GM12878 (cell line): ENCODE data around the gene TACC3. TPM values are rescaled to one million over a fixed set of nuclear protein-coding genes. Genes with fewer than 3 reads are reported as not detected.

ENCODE experiments used
- BRCA1 ChIP-seq: IDR thresholded peaks from 2 replicates; pipeline ENCODE4 v1.6.1; 2011; ENCODE audit warnings: low read depth, low read length, improper control_type of control experiment
- EZH2 ChIP-seq: IDR thresholded peaks from 2 replicates; pipeline ENCODE4 v1.6.1; 2012; ENCODE audit warnings: low read depth, mild to moderate bottlenecking, control low read depth, inconsistent platforms, low read length, borderline replicate concordance; ENCODE audit not compliant: control insufficient read depth
- HDGF ChIP-seq: fragments of 450-650 bp; IDR thresholded peaks from 2 replicates; pipeline ENCODE4 v1.6.1; 2016; ENCODE audit warnings: antibody characterized with exemption
- JUND ChIP-seq: IDR thresholded peaks from 2 replicates; pipeline ENCODE4 v1.6.1; 2012; ENCODE audit warnings: low read depth, mild to moderate bottlenecking, low read length, improper control_type of control experiment, moderate library complexity
- MTA3 ChIP-seq: IDR thresholded peaks from 2 replicates; pipeline ENCODE4 v1.6.1; 2012; ENCODE audit warnings: low read length, inconsistent platforms, borderline replicate concordance
- MYB ChIP-seq: fragments of 150-350 bp; IDR thresholded peaks from 2 replicates; pipeline ENCODE4 v1.6.1; 2014; ENCODE audit warnings: mild to moderate bottlenecking, low read depth, low read length, borderline replicate concordance
- MYC ChIP-seq: IDR thresholded peaks from 2 replicates; pipeline ENCODE4 v1.6.1; 2011; ENCODE audit warnings: mild to moderate bottlenecking, low read length, moderate library complexity, inconsistent platforms; ENCODE audit not compliant: insufficient read depth, insufficient replicate concordance, insufficient read length, severe bottlenecking
- NFYB ChIP-seq: IDR thresholded peaks from 2 replicates; pipeline ENCODE4 v1.6.1; 2011; ENCODE audit warnings: low read depth, mild to moderate bottlenecking, low read length, improper control_type of control experiment, moderate library complexity; ENCODE audit not compliant: insufficient read depth
- polyA plus RNA-seq, 11 experiments: library from polyadenylated mRNA; depleted of rRNA in 4 of 11; unstranded in 6 of 11; stranded (reverse) in 5 of 11; fragments of >200 nt; fragmentation: Nextera tagmentation in 4 of 11; fragmentation: Illumina TruSeq in 1 of 11; extraction: Ambion mirVana in 4 of 11; extraction: Trizol in 1 of 11; gene quantifications; 1 replicate in 1 of 11; 2 replicates in 10 of 11; pipeline versions ENCODE4 v1.2.1 to v1.2.3, GENCODE V29; 2011 to 2016; ENCODE audit warnings: inconsistent platforms in 2 of 11, missing spikeins in 2 of 11, low read depth in 1 of 11
- total RNA-seq, 4 experiments: library from RNA; depleted of rRNA in 3 of 4; stranded (reverse); fragments of >200 nt in 3 of 4; fragmentation: Illumina TruSeq in 1 of 4; extraction: Trizol in 1 of 4; gene quantifications; 2 replicates each; pipeline versions ENCODE4 v1.2.1 to v1.2.3, GENCODE V29; 2013 to 2021
- TF ChIP-seq, protein P1 (sequence below): fragments of 450-650 bp; IDR thresholded peaks from 2 replicates; pipeline ENCODE4 v1.6.1; 2018; ENCODE audit warnings: mild to moderate bottlenecking, low read depth, moderate library complexity; ENCODE audit not compliant: partially characterized antibody
- TF ChIP-seq, protein P2 (sequence below): IDR thresholded peaks from 2 replicates; pipeline ENCODE4 v1.6.1; 2012; ENCODE audit warnings: low read depth, low read length, improper control_type of control experiment
- TF ChIP-seq, protein P3 (sequence below): IDR thresholded peaks from 2 replicates; pipeline ENCODE4 v1.6.1; 2011; ENCODE audit warnings: low read depth, mild to moderate bottlenecking, low read length, moderate library complexity, borderline replicate concordance; ENCODE audit errors: extremely low read depth
- TF ChIP-seq, protein P4 (sequence below): fragments of 450-650 bp; conservative IDR thresholded peaks from 2 replicates; pipeline ENCODE4 v1.6.1; 2017; ENCODE audit warnings: mild to moderate bottlenecking, moderate library complexity
- TF ChIP-seq, protein P5 (sequence below): fragments of 450-650 bp; IDR thresholded peaks from 2 replicates; pipeline ENCODE4 v1.6.1; 2017; ENCODE audit warnings: low read depth, mild to moderate bottlenecking, moderate library complexity
- TF ChIP-seq, protein P6 (sequence below): IDR thresholded peaks from 2 replicates; pipeline ENCODE4 v1.6.1; 2012; ENCODE audit warnings: improper control_type of control experiment, low read depth, low read length; ENCODE audit not compliant: insufficient replicate concordance

The TACC3 gene
- total and polyA plus RNA-seq, 10 of the 15 experiments (the other 5 are each of a cell fraction or from before 2014, with no cell fraction given): 2.8 to 121 (median 73.3) TPM

DNA sequence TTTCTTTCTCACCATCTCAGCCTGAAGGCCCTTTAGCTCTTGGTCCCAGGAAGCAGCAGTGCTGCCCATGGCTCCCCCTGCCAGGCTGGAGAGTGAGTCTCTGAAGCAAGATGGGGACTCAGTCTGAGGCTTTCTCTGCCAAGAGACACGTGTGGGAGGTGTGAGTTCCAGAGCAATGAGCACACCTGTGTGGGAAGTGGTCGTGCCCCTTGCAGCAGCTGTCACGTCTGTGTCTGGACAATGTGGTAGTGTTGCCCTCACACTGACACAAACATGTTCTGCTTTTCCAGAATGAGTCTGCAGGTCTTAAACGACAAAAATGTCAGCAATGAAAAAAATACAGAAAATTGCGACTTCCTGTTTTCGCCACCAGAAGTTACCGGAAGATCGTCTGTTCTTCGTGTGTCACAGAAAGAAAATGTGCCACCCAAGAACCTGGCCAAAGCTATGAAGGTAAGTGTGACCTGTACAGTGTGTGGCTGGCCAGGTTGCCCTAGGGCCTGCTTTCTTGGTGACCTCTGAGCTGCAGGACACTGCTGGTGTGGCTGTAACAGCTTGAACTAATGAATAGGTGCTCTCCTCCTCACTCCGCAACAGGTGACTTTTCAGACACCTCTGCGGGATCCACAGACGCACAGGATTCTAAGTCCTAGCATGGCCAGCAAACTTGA lies 1.9 kb downstream of the TACC3 start (continued):
- TF ChIP-seq, protein P1, sequence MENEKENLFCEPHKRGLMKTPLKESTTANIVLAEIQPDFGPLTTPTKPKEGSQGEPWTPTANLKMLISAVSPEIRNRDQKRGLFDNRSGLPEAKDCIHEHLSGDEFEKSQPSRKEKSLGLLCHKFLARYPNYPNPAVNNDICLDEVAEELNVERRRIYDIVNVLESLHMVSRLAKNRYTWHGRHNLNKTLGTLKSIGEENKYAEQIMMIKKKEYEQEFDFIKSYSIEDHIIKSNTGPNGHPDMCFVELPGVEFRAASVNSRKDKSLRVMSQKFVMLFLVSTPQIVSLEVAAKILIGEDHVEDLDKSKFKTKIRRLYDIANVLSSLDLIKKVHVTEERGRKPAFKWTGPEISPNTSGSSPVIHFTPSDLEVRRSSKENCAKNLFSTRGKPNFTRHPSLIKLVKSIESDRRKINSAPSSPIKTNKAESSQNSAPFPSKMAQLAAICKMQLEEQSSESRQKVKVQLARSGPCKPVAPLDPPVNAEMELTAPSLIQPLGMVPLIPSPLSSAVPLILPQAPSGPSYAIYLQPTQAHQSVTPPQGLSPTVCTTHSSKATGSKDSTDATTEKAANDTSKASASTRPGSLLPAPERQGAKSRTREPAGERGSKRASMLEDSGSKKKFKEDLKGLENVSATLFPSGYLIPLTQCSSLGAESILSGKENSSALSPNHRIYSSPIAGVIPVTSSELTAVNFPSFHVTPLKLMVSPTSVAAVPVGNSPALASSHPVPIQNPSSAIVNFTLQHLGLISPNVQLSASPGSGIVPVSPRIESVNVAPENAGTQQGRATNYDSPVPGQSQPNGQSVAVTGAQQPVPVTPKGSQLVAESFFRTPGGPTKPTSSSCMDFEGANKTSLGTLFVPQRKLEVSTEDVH: no peak
- TF ChIP-seq, protein P2, sequence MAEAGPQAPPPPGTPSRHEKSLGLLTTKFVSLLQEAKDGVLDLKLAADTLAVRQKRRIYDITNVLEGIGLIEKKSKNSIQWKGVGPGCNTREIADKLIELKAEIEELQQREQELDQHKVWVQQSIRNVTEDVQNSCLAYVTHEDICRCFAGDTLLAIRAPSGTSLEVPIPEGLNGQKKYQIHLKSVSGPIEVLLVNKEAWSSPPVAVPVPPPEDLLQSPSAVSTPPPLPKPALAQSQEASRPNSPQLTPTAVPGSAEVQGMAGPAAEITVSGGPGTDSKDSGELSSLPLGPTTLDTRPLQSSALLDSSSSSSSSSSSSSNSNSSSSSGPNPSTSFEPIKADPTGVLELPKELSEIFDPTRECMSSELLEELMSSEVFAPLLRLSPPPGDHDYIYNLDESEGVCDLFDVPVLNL: no peak
- TF ChIP-seq MYC (no peak), NFYB (no peak), MTA3 (no peak; the same call in 1 of the 2 replicates), EZH2 (no peak), JUND (no peak), BRCA1 (no peak), HDGF (no peak), MYB (no peak)
- TF ChIP-seq, protein P3, sequence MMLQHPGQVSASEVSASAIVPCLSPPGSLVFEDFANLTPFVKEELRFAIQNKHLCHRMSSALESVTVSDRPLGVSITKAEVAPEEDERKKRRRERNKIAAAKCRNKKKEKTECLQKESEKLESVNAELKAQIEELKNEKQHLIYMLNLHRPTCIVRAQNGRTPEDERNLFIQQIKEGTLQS: no peak
- TF ChIP-seq, protein P4, sequence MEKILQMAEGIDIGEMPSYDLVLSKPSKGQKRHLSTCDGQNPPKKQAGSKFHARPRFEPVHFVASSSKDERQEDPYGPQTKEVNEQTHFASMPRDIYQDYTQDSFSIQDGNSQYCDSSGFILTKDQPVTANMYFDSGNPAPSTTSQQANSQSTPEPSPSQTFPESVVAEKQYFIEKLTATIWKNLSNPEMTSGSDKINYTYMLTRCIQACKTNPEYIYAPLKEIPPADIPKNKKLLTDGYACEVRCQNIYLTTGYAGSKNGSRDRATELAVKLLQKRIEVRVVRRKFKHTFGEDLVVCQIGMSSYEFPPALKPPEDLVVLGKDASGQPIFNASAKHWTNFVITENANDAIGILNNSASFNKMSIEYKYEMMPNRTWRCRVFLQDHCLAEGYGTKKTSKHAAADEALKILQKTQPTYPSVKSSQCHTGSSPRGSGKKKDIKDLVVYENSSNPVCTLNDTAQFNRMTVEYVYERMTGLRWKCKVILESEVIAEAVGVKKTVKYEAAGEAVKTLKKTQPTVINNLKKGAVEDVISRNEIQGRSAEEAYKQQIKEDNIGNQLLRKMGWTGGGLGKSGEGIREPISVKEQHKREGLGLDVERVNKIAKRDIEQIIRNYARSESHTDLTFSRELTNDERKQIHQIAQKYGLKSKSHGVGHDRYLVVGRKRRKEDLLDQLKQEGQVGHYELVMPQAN: 0 out of 2 replicates have a peak, but pooled peaks have one; percentile 31
- TF ChIP-seq, protein P5, sequence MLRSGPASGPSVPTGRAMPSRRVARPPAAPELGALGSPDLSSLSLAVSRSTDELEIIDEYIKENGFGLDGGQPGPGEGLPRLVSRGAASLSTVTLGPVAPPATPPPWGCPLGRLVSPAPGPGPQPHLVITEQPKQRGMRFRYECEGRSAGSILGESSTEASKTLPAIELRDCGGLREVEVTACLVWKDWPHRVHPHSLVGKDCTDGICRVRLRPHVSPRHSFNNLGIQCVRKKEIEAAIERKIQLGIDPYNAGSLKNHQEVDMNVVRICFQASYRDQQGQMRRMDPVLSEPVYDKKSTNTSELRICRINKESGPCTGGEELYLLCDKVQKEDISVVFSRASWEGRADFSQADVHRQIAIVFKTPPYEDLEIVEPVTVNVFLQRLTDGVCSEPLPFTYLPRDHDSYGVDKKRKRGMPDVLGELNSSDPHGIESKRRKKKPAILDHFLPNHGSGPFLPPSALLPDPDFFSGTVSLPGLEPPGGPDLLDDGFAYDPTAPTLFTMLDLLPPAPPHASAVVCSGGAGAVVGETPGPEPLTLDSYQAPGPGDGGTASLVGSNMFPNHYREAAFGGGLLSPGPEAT: no peak; the same call in 1 of the 2 replicates
- TF ChIP-seq, protein P6, sequence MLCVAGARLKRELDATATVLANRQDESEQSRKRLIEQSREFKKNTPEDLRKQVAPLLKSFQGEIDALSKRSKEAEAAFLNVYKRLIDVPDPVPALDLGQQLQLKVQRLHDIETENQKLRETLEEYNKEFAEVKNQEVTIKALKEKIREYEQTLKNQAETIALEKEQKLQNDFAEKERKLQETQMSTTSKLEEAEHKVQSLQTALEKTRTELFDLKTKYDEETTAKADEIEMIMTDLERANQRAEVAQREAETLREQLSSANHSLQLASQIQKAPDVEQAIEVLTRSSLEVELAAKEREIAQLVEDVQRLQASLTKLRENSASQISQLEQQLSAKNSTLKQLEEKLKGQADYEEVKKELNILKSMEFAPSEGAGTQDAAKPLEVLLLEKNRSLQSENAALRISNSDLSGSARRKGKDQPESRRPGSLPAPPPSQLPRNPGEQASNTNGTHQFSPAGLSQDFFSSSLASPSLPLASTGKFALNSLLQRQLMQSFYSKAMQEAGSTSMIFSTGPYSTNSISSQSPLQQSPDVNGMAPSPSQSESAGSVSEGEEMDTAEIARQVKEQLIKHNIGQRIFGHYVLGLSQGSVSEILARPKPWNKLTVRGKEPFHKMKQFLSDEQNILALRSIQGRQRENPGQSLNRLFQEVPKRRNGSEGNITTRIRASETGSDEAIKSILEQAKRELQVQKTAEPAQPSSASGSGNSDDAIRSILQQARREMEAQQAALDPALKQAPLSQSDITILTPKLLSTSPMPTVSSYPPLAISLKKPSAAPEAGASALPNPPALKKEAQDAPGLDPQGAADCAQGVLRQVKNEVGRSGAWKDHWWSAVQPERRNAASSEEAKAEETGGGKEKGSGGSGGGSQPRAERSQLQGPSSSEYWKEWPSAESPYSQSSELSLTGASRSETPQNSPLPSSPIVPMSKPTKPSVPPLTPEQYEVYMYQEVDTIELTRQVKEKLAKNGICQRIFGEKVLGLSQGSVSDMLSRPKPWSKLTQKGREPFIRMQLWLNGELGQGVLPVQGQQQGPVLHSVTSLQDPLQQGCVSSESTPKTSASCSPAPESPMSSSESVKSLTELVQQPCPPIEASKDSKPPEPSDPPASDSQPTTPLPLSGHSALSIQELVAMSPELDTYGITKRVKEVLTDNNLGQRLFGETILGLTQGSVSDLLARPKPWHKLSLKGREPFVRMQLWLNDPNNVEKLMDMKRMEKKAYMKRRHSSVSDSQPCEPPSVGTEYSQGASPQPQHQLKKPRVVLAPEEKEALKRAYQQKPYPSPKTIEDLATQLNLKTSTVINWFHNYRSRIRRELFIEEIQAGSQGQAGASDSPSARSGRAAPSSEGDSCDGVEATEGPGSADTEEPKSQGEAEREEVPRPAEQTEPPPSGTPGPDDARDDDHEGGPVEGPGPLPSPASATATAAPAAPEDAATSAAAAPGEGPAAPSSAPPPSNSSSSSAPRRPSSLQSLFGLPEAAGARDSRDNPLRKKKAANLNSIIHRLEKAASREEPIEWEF: no peak
